HepG2 (cell line): ENCODE data around the gene ESPNL. TPM values are rescaled to one million over a fixed set of nuclear protein-coding genes. Genes with fewer than 3 reads are reported as not detected.

ENCODE experiments used
- AGO2 ChIP-seq: fragments of 200-400 bp; formaldehyde crosslinking; optimal IDR thresholded peaks from 2 replicates; pipeline ENCODE3; 2017; ENCODE audit warnings: mild to moderate bottlenecking, low read depth, low read length, moderate library complexity
- GABPA ChIP-seq, 2 experiments: IDR thresholded peaks; 2 replicates each; pipeline ENCODE4 v1.6.1; 2011 to 2016; ENCODE audit warnings: low read depth in 2 of 2, low read length in 1 of 2, missing biosample characterization in 1 of 2, missing genetic modification characterization in 1 of 2
- HNRNPH1 ChIP-seq: fragments of 200-400 bp; formaldehyde crosslinking; optimal IDR thresholded peaks from 2 replicates; pipeline ENCODE3; 2017; ENCODE audit warnings: mild to moderate bottlenecking, low read depth, low read length
- ISL2 ChIP-seq: sonication (generic); formaldehyde crosslinking; IDR thresholded peaks from 2 replicates; pipeline ENCODE4 v1.5.0; 2020; ENCODE audit warnings: missing genetic modification reagents
- MTA1 ChIP-seq: sonication (generic); formaldehyde crosslinking; IDR thresholded peaks from 2 replicates; pipeline ENCODE4 v1.4.0; 2020; ENCODE audit warnings: missing genetic modification reagents, mild to moderate bottlenecking, borderline replicate concordance
- SIN3B ChIP-seq: fragments of 150-350 bp; IDR thresholded peaks from 2 replicates; pipeline ENCODE4 v1.6.1; 2014; ENCODE audit warnings: low read length
- SKIL ChIP-seq: sonication (generic); formaldehyde crosslinking; IDR thresholded peaks from 2 replicates; pipeline ENCODE4 v1.8.0; 2022; ENCODE audit warnings: missing genetic modification reagents, mild to moderate bottlenecking, moderate library complexity, borderline replicate concordance
- ZC3H13 ChIP-seq: sonication (generic); formaldehyde crosslinking; IDR thresholded peaks from 2 replicates; pipeline ENCODE4 v1.8.1; 2023; ENCODE audit warnings: mild to moderate bottlenecking, missing genetic modification reagents, moderate library complexity
- ZNF207 ChIP-seq: fragments of 450-650 bp; IDR thresholded peaks from 2 replicates; pipeline ENCODE4 v1.6.1; 2016; ENCODE audit warnings: antibody characterized with exemption, borderline replicate concordance
- ZNF543 ChIP-seq: sonication (generic); formaldehyde crosslinking; IDR thresholded peaks from 2 replicates; pipeline ENCODE4 v1.4.0; 2020; ENCODE audit warnings: mild to moderate bottlenecking, missing genetic modification reagents
- ZNF747 ChIP-seq: sonication (generic); formaldehyde crosslinking; IDR thresholded peaks from 2 replicates; pipeline ENCODE4 v1.8.1; 2023; ENCODE audit warnings: missing genetic modification reagents, mild to moderate bottlenecking, borderline replicate concordance
- ZNF841 ChIP-seq: sonication (generic); formaldehyde crosslinking; IDR thresholded peaks from 2 replicates; pipeline ENCODE4 v1.8.1; 2023; ENCODE audit warnings: missing genetic modification reagents, borderline replicate concordance
- ZSCAN31 ChIP-seq: sonication (generic); formaldehyde crosslinking; IDR thresholded peaks from 2 replicates; pipeline ENCODE4 v1.5.0; 2020; ENCODE audit warnings: low read depth, mild to moderate bottlenecking, missing genetic modification reagents
- polyA plus RNA-seq, 8 experiments: library from polyadenylated mRNA; depleted of rRNA in 3 of 8; stranded (reverse) in 7 of 8; unstranded in 1 of 8; fragments of >200 nt; fragmentation: Illumina TruSeq in 4 of 8; extraction: Trizol in 4 of 8; gene quantifications; 2 replicates each; pipeline versions ENCODE4 v1.2.1 to v1.2.3, GENCODE V29; 2011 to 2016; ENCODE audit warnings: low read depth in 4 of 8, missing spikeins in 1 of 8, mixed read lengths in 1 of 8; ENCODE audit not compliant: insufficient read depth in 1 of 8
- total RNA-seq, 5 experiments: library from RNA; depleted of rRNA; stranded (reverse); fragments of >200 nt; fragmentation: Illumina TruSeq; extraction: Trizol; gene quantifications; 2 replicates each; pipeline ENCODE4 v1.2.3, GENCODE V29; 2016; ENCODE audit warnings: low read depth in 1 of 5
- TF ChIP-seq, protein P1 (sequence below): sonication (generic); formaldehyde crosslinking; IDR thresholded peaks from 2 replicates; pipeline ENCODE4 v1.4.0; 2020; ENCODE audit warnings: missing genetic modification reagents, borderline replicate concordance
- TF ChIP-seq, protein P2 (sequence below): IDR thresholded peaks from 2 replicates; pipeline ENCODE4 v1.6.1; 2012; ENCODE audit warnings: inconsistent platforms

Gene ESPNL
- total and polyA plus RNA-seq, 2 of the 13 experiments (the other 11 are each of a cell fraction or from before 2014, with no cell fraction given), result 0.45 to 0.80 TPM

GRCh38 chr2:238107525-238108422, 7.6 kb downstream of the ESPNL start (continued):
- no peak for TF ChIP-seq ZNF747
- TF ChIP-seq, protein P1, sequence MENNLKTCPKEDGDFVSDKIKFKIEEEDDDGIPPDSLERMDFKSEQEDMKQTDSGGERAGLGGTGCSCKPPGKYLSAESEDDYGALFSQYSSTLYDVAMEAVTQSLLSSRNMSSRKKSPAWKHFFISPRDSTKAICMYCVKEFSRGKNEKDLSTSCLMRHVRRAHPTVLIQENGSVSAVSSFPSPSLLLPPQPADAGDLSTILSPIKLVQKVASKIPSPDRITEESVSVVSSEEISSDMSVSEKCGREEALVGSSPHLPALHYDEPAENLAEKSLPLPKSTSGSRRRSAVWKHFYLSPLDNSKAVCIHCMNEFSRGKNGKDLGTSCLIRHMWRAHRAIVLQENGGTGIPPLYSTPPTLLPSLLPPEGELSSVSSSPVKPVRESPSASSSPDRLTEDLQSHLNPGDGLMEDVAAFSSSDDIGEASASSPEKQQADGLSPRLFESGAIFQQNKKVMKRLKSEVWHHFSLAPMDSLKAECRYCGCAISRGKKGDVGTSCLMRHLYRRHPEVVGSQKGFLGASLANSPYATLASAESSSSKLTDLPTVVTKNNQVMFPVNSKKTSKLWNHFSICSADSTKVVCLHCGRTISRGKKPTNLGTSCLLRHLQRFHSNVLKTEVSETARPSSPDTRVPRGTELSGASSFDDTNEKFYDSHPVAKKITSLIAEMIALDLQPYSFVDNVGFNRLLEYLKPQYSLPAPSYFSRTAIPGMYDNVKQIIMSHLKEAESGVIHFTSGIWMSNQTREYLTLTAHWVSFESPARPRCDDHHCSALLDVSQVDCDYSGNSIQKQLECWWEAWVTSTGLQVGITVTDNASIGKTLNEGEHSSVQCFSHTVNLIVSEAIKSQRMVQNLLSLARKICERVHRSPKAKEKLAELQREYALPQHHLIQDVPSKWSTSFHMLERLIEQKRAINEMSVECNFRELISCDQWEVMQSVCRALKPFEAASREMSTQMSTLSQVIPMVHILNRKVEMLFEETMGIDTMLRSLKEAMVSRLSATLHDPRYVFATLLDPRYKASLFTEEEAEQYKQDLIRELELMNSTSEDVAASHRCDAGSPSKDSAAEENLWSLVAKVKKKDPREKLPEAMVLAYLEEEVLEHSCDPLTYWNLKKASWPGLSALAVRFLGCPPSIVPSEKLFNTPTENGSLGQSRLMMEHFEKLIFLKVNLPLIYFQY, result no peak
- TF ChIP-seq MTA1 (CRISPR knock-in tag), result 0 out of 2 replicates have a peak, but pooled peaks have one; percentile 58
- no peak for TF ChIP-seq ZNF207
- TF ChIP-seq, protein P2, sequence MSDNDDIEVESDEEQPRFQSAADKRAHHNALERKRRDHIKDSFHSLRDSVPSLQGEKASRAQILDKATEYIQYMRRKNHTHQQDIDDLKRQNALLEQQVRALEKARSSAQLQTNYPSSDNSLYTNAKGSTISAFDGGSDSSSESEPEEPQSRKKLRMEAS, result peak; percentile 97
- no peak for TF ChIP-seq ZSCAN31
- no peak for TF ChIP-seq ZNF543 (CRISPR knock-in tag)
- no peak for TF ChIP-seq GABPA (IDR thresholded peaks at IDR 0.05; ENCODE audit: low read depth, low read length)
- TF ChIP-seq GABPA (CRISPR knock-in tag; IDR thresholded peaks at IDR 0.05; ENCODE audit: low read depth), result no peak; the same call in 1 of the 2 replicates
- TF ChIP-seq SIN3B, result 0 out of 2 replicates have a peak, but pooled peaks have one; percentile 56
- TF ChIP-seq ZC3H13 (CRISPR knock-in tag), result peak; percentile 72; the same call in 1 of the 2 replicates
- TF ChIP-seq AGO2, result no peak
- TF ChIP-seq ZNF841 (CRISPR knock-in tag), result no peak
- TF ChIP-seq ISL2 (CRISPR knock-in tag), result peak; percentile 55; the same call in 1 of the 2 replicates
- peak; percentile 51; the same call in 1 of the 2 replicates for TF ChIP-seq SKIL (CRISPR knock-in tag)
- no peak for TF ChIP-seq HNRNPH1
